GM23248 (cell line): ENCODE results near the gene SHROOM3. TPM values are rescaled to one million over a fixed set of nuclear protein-coding genes. Genes with fewer than 3 reads are reported as not detected.

Source experiments
- DNase-seq: peaks from one replicate; pipeline ENCODE4 v3.0.0-alpha.2; 2015
- H2AFZ ChIP-seq: fragments of 200-600 bp; sonication (generic); 2 replicates; pipeline ENCODE4 v1.6.1; 2016; ENCODE audit warnings: antibody characterized with exemption
- H3F3A ChIP-seq: fragments of 200-600 bp; sonication (generic); 2 replicates; pipeline ENCODE4 v1.6.1; 2016; ENCODE audit warnings: mild to moderate bottlenecking, antibody characterized with exemption, mixed run types; ENCODE audit not compliant: insufficient read depth
- H3K27ac ChIP-seq: fragments of 200-600 bp; sonication (generic); 2 replicates; pipeline ENCODE4 v1.5.1; 2016; ENCODE audit warnings: mild to moderate bottlenecking
- H3K27me3 ChIP-seq: fragments of 200-600 bp; sonication (generic); replicated peaks from 2 replicates; pipeline ENCODE4 v1.6.1; 2016; ENCODE audit warnings: mild to moderate bottlenecking; ENCODE audit not compliant: insufficient read depth
- H3K36me3 ChIP-seq: fragments of 200-600 bp; sonication (generic); 2 replicates; pipeline ENCODE4 v1.6.1; 2016; ENCODE audit warnings: low read depth, mild to moderate bottlenecking
- H3K4me1 ChIP-seq: fragments of 200-600 bp; sonication (generic); 2 replicates; pipeline ENCODE4 v1.6.1; 2016; ENCODE audit warnings: mild to moderate bottlenecking; ENCODE audit not compliant: insufficient read depth
- H3K4me2 ChIP-seq: fragments of 200-600 bp; sonication (generic); one replicate; pipeline ENCODE4 v1.6.1; 2016; ENCODE audit warnings: mild to moderate bottlenecking; ENCODE audit not compliant: unreplicated experiment
- H3K4me3 ChIP-seq: fragments of 200-600 bp; sonication (generic); 2 replicates; pipeline ENCODE4 v1.5.1; 2016; ENCODE audit warnings: mild to moderate bottlenecking
- H3K79me2 ChIP-seq: fragments of 200-600 bp; sonication (generic); 2 replicates; pipeline ENCODE4 v1.6.1; 2016; ENCODE audit warnings: mild to moderate bottlenecking; ENCODE audit not compliant: insufficient read depth
- H3K9ac ChIP-seq: fragments of 200-600 bp; sonication (generic); 2 replicates; pipeline ENCODE4 v1.6.1; 2016; ENCODE audit warnings: mild to moderate bottlenecking
- H3K9me2 ChIP-seq: fragments of 200-600 bp; sonication (generic); 2 replicates; pipeline ENCODE4 v1.6.1; 2016; ENCODE audit warnings: mixed run types, mild to moderate bottlenecking, moderate library complexity; ENCODE audit not compliant: insufficient read depth
- H3K9me3 ChIP-seq: fragments of 200-600 bp; sonication (generic); one replicate; pipeline ENCODE4 v1.6.1; 2017; ENCODE audit warnings: low read depth
- H4K20me1 ChIP-seq: fragments of 200-600 bp; sonication (generic); 2 replicates; pipeline ENCODE4 v1.6.0; 2016; ENCODE audit not compliant: insufficient read depth
- EZH2 ChIP-seq: fragments of 200-600 bp; sonication (generic); IDR thresholded peaks from 2 replicates; pipeline ENCODE4 v1.6.1; 2018; ENCODE audit warnings: antibody characterized with exemption, mild to moderate bottlenecking; ENCODE audit not compliant: insufficient read depth, poor library complexity, severe bottlenecking
- EZH2phosphoT487 ChIP-seq: fragments of 200-600 bp; sonication (generic); IDR thresholded peaks from 2 replicates; pipeline ENCODE4 v1.6.1; 2018; ENCODE audit warnings: antibody characterized with exemption, moderate library complexity, mild to moderate bottlenecking, low read depth; ENCODE audit not compliant: insufficient read depth
- WGBS, 2 experiments: methylation state at CpG; one replicate each; pipeline ENCODE4 v1.1.6; 2015 to 2017; ENCODE audit warnings: low lambda C conversion rate in 2 of 2, low coverage in 1 of 2; ENCODE audit errors: missing lambda C conversion rate in 2 of 2; 5-methylcytosine and 5-hydroxymethylcytosine counted together
- in situ Hi-C: fragments of 300-500 bp; cut with MboI; formaldehyde crosslinking; loops from 2 replicates; pipeline ENCODE4 v1.15.0; 2020
- polyA plus RNA-seq: library from polyadenylated mRNA; unstranded; fragments of >200 nt; fragmentation: Nextera tagmentation; extraction: Ambion mirVana; gene quantifications from 2 replicates; pipeline ENCODE4 v1.2.1, GENCODE V29; 2016
- total RNA-seq: library from RNA; depleted of rRNA; stranded (reverse); fragments of >200 nt; shearing (Covaris generic); gene quantifications from 2 replicates; pipeline ENCODE4 v1.2.3, GENCODE V29; 2014

SHROOM3 gene
- total and polyA plus RNA-seq, 2 experiments from 2014 or later, result 9.7 to 44.6 TPM

DNA sequence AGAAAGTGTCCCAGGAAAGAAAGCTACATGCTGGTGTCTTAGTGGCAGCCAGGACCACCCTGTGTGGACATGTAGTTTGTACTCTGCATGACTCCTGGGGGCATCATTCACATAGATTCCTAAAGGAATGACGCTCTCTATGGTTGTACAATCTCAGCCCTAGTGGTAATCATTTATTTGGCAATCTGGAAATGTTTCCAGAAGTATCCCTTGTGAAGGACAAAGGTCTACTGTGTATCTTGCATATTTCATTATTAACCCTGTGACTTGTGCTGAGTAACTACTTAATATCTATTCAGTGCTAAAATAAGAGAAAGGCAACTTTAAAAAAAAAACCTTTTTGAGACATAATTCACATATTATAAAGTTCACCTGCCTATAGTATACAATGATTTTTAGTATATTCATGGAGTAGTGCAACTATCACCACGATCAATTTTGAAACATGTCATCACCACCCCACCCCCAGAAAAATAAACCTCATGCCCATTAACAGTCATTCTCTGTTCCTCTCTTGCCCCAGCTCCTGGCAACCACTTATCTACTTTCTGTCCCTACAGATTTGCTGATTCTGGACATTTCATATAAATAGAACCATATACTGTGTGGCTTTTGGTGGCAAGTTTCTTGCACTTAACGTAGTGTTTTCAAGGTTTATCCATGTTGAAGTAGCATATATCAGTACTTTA lies 51.7 kb downstream of the SHROOM3 start:
- H3K79me2 ChIP-seq, result no peaks in the 10 kb centered on the region
- no peaks in the 10 kb centered on the region for H3K9me3 ChIP-seq
- H3K4me1 ChIP-seq, result peaks cover 4% of the 10 kb centered on the region; the same call in 1 of the 2 replicates
- H3K27ac ChIP-seq, result no peak overlapping the region
- in situ Hi-C loops, result no loop called here
- 35 to 41% methylated on average over 3 of the region's 3 CpGs for WGBS, 2 experiments
- no peak overlapping the region for H2AFZ ChIP-seq
- H3K9ac ChIP-seq, result no peak overlapping the region
- TF ChIP-seq EZH2, result no peak
- TF ChIP-seq EZH2phosphoT487, result no peak
- no peaks in the 10 kb centered on the region for H3F3A ChIP-seq
- no peak overlapping the region for H3K4me2 ChIP-seq
- no peak for DNase-seq
- H4K20me1 ChIP-seq, result no peaks in the 10 kb centered on the region
- no peak overlapping the region for H3K4me3 ChIP-seq
- peaks cover 14% of the 10 kb centered on the region; the same call in 1 of the 2 replicates for H3K27me3 ChIP-seq
- H3K9me2 ChIP-seq, result no peaks in the 10 kb centered on the region
- no peaks in the 10 kb centered on the region for H3K36me3 ChIP-seq

DNA sequence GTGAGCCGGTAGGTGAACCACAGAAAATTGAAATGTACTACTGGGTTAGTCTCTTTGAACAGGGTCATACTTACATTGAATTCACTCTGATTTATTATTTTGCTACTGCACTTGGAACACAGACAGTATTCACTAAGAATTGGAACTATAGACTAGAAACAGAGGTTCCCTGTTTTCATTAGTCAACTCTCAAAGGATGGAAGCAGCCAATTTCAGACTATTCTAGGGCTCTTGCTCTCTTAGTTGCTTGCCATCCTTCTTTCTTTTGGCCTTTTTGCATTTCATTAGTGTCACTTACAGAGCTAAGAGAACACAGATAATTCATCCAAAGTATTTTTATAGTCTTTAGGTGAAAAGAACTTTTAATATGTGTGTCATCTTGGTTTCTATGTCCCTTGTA lies 52.6 kb downstream of the SHROOM3 start:
- in situ Hi-C loops, result no loop called here
- Histone ChIP-seq H3K4me3 (no peak overlapping the region), H3K79me2 (no peaks in the 10 kb centered on the region), H3K27ac (no peak overlapping the region), H3K9ac (no peak overlapping the region), H3K36me3 (no peaks in the 10 kb centered on the region), H2AFZ (no peak overlapping the region), H3F3A (no peaks in the 10 kb centered on the region), H3K27me3 (peaks cover 14% of the 10 kb centered on the region; the same call in 1 of the 2 replicates), H3K9me3 (no peaks in the 10 kb centered on the region), H3K4me1 (peaks cover 4% of the 10 kb centered on the region; the same call in 1 of the 2 replicates), H3K4me2 (no peak overlapping the region), H3K9me2 (no peaks in the 10 kb centered on the region), H4K20me1 (no peaks in the 10 kb centered on the region)
- WGBS, 2 experiments, result 89 to 93% methylated on average over 1 of the region's 1 CpG
- TF ChIP-seq EZH2phosphoT487 (no peak), EZH2 (no peak)
- no peak for DNase-seq

DNA sequence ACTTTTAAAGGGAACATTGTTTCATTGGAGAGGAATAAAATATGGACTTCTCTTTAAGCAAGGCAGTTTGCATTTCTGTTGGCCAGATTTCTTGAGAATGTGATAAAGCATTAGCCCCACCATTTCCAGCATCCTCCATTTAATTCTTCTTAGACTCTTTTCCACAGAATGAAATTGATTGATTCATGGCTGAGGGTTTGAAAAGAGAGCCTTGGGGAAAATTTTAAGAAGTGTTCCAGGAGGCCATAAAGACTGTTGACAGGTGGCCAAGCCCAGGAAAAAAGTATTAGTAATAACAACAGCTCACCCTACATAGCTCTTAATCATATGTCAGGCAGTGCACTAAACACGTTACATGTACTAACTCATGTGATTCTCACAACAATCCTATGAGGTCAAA lies 53.4 kb downstream of the SHROOM3 start:
- Histone ChIP-seq H3K4me3 (no peak overlapping the region), H3F3A (no peaks in the 10 kb centered on the region), H3K9me2 (no peaks in the 10 kb centered on the region), H3K36me3 (no peaks in the 10 kb centered on the region), H3K9ac (no peak overlapping the region), H3K9me3 (no peaks in the 10 kb centered on the region), H2AFZ (no peak overlapping the region), H4K20me1 (no peaks in the 10 kb centered on the region), H3K27me3 (peaks cover 14% of the 10 kb centered on the region; the same call in 1 of the 2 replicates), H3K27ac (no peak overlapping the region), H3K4me1 (peaks cover 4% of the 10 kb centered on the region; the same call in 1 of the 2 replicates), H3K4me2 (no peak overlapping the region), H3K79me2 (no peaks in the 10 kb centered on the region)
- TF ChIP-seq EZH2, result no peak
- in situ Hi-C loops, result no loop called here
- no peak for DNase-seq
- 59 to 69% methylated on average over 1 of the region's 1 CpG for WGBS, 2 experiments

GRCh38 chr4:76488888-76489685 lies 54.1 kb downstream of the SHROOM3 start:
- Histone ChIP-seq H2AFZ (no peak overlapping the region), H3K4me2 (no peak overlapping the region)

More at GRCh38 chr4:76488888-76489685, 54.1 kb downstream of the SHROOM3 start:
- H3K4me3 ChIP-seq, result no peak overlapping the region
- H3F3A ChIP-seq, result no peaks in the 10 kb centered on the region
- in situ Hi-C loops, result no loop called here
- no peak for TF ChIP-seq EZH2phosphoT487
- TF ChIP-seq EZH2, result no peak
- H3K9me3 ChIP-seq, result no peaks in the 10 kb centered on the region
- DNase-seq, result peak; percentile 9
- no peaks in the 10 kb centered on the region for H3K9me2 ChIP-seq
- WGBS, 2 experiments, result 46 to 49% methylated on average over 4 of the region's 4 CpGs
- no peaks in the 10 kb centered on the region for H3K36me3 ChIP-seq
- peaks cover 14% of the 10 kb centered on the region; the same call in 1 of the 2 replicates for H3K27me3 ChIP-seq
- no peaks in the 10 kb centered on the region for H4K20me1 ChIP-seq
- H3K27ac ChIP-seq, result no peak overlapping the region
- H3K4me1 ChIP-seq, result peaks cover 4% of the 10 kb centered on the region; the same call in 1 of the 2 replicates
- no peak overlapping the region for H3K9ac ChIP-seq
- H3K79me2 ChIP-seq, result no peaks in the 10 kb centered on the region
